Retinal pigment epithelial cell (primary cell): ENCODE data around the gene SLC2A9.
A peak's percentile ranks its signal among the peaks of the same experiment; 100 is the strongest.

ENCODE experiments used
- DNase-seq: peaks from one replicate; pipeline ENCODE4 v3.0.0-alpha.2; 2010; ENCODE audit warnings: low read depth
- H3K4me3 ChIP-seq: 2 replicates; pipeline ENCODE4 v1.5.1; 2011; ENCODE audit warnings: mild to moderate bottlenecking, low read length, control low read depth, moderate library complexity
- TF ChIP-seq, protein P1 (sequence below): conservative IDR thresholded peaks from 2 replicates; pipeline ENCODE4 v1.5.1; 2011; ENCODE audit warnings: low read depth, low read length, control low read depth, inconsistent platforms

Gene SLC2A9

DNA sequence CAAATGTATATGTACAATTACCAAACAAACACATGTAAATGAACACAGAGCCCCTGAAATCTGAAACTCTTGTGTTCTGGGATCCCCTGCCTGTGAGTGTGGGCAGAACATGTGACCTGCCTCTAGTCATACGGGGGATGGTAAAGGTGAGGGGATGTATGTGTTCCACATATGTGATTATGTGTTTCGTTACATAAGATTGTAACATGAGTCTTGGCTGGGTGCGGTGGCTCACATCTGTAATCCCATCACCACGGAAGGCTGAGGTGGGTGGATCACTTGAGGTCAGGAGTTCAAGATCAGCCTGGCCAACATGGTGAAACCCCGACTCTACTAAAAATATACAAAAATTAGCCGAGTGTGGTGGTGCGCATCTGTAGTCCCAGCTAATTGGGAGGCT is 37.1 kb upstream of the SLC2A9 start:
- TF ChIP-seq, protein P1, sequence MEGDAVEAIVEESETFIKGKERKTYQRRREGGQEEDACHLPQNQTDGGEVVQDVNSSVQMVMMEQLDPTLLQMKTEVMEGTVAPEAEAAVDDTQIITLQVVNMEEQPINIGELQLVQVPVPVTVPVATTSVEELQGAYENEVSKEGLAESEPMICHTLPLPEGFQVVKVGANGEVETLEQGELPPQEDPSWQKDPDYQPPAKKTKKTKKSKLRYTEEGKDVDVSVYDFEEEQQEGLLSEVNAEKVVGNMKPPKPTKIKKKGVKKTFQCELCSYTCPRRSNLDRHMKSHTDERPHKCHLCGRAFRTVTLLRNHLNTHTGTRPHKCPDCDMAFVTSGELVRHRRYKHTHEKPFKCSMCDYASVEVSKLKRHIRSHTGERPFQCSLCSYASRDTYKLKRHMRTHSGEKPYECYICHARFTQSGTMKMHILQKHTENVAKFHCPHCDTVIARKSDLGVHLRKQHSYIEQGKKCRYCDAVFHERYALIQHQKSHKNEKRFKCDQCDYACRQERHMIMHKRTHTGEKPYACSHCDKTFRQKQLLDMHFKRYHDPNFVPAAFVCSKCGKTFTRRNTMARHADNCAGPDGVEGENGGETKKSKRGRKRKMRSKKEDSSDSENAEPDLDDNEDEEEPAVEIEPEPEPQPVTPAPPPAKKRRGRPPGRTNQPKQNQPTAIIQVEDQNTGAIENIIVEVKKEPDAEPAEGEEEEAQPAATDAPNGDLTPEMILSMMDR: no peak
- no peak overlapping the region for H3K4me3 ChIP-seq
- no peak for DNase-seq

DNA sequence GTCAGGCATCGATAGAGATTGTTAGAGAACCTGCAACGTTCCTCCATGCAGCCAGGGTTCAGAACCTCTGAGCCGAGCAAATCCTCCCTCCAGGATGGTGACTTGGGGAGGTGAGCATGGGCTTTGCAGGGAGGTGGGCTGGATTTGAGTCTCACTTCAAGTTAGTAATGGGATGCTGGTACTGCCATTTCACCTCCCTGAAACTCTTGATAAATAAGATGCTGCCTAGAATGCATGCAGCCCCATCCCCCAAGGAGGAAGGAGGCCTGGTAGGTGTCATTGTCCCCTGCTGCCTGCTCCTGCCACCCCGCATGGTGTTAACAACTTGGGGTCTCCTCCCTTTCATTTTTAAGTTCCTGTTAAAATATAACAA is 35.7 kb upstream of the SLC2A9 start:
- no peak overlapping the region for H3K4me3 ChIP-seq
- DNase-seq: no peak
- TF ChIP-seq, protein P1: no peak

DNA sequence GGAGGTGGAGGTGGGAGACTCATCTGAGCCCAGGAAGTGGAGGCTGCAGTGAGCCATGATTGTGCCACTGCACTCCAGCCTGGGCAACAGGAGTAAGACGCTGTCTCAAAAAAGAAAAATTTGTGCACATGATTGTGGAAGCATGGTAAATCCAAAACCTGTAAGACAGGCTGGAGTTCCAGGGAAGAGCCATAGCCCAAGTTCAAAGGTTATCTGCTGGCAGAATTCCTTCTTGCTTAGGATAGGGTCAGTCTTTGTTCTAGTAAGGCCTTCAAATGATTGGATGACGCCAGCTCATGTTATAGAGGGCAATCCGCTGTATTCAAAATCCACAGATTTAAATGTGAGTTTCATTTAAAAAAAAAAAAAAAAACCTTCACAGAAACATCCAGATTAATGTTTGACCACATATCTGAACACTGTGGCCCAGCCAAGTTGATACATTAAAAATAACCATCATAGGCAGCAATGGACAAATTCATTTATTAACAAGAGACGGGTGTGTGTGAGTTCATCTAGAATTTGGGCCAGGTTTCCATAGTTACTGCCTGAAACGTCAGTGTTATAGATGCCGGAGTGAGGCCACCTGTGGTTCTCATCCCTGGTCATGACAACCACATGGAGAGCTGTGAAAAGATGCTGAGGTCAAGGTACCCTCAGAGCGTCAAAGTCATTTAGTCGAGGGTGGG is 35.2 kb upstream of the SLC2A9 start:
- TF ChIP-seq, protein P1: no peak
- no peak for DNase-seq
- H3K4me3 ChIP-seq: no peak overlapping the region

DNA sequence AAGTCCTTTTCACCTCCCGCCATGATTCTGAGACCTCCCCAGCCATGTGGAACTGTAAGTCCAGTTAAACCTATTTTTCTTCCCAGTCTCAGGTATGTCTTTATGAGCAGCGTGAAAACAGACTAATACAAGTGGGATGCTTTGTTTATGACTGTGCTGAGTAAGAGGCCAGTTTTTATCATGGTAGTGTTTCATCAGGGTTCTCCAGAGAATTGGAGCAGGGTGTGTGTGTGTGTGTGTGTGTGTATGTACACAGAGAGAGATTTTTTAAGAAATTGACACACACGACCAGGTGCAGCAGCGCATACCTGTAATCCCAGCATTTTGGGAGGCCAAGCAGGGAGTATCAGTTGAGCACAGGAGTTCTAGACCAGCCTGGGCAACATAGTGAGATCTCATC is 34.6 kb upstream of the SLC2A9 start:
- DNase-seq: no peak
- no peak overlapping the region for H3K4me3 ChIP-seq
- TF ChIP-seq, protein P1: no peak

DNA sequence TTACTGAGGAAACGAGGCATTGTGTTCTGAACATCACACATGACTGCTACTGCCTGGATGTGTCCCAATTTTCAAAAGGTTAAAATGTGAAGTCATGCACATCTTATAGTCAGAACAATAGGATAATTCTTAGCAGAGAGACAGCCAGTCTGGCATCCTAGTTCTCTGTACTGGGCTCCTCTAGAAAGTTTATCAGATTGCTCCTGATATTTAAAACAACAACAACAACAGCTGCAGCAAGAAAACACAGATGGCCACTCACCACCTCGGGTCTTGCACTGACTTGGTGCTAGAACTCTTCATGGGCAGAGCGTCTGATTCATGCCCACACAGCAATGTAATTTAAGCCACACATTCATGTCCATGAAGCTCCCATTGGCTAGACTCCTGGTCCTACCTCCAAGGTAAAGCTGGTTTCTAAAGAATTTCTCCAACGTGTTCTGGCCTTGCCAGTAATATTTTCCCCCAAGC is 33.3 kb upstream of the SLC2A9 start:
- no peak overlapping the region for H3K4me3 ChIP-seq
- no peak for DNase-seq
- TF ChIP-seq, protein P1: no peak

DNA sequence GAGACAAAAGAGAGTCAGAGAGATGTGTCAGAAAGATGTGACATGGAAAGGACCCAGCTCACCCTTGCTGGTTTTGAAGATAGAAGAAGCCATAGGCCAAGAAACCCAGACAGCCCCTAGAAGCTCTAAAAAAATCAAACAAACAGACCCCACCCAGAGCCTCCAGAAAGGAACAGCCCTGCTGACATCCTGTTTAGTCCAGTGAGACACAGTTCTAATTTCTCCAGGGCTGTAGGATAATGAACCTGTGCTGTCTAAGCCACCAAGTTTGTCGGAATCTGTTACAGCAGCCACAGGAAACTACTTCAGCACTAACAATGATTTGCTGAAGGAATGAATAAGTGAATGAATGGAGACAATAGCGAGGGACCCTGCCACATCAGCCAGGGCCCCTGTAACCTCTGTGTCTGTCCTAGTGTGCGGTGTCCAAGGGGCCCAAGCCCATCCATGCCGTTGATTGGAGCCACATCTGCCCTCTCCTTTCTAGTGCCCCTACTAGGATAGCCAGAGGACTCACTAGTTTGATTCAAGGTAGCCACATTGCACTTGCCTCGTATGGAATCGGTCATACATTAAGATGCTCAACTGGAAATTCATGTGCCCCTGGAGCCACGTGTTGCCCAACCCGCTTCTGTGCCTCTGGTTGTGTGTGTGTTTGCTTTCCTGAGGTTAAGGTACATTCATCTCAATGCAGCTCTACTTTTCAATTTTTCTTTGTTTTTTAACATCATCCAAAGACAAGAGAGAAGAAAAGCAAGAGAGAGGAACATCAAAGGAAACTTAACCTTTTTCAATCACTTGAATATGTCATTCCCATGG is 32.5 kb upstream of the SLC2A9 start:
- H3K4me3 ChIP-seq: no peak overlapping the region
- DNase-seq: no peak
- TF ChIP-seq, protein P1: no peak

DNA sequence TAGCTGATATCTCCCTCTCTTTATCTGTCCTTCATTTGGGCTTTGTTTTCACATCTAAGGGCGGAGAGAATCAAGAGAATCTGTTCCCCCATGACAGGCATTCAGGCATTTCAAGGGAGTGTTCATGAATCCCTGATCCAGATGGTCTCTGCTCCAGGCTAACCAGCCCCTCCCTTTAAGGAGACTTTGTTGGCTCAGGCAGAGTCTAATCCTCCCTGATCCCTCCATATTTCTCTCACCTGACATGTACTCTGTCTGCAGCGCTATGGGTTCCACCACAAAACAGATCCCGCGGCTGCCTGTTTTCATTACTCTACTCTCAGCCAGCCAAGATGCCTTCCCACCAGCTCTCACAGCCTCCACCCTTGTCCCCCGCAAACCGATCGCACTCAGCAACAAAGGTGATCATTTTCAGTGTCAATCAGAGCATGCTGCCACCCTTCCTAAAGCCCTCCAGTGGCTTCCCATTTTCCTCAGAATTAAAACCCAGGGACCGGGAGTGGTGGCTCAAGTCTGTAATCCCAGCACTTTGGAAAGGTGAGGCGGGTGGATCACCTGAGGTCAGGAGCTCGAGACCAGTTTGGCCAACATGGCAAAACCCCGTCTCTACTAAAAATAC is 30.3 kb upstream of the SLC2A9 start:
- H3K4me3 ChIP-seq: no peak overlapping the region
- peak; percentile 52 for DNase-seq
- TF ChIP-seq, protein P1: no peak
